GM19324 (cell line): ENCODE results near the gene TLDC2.
A peak's percentile ranks its signal among the peaks of the same experiment; 100 is the strongest.
"Not testable (repeated sequence)": the region's sequence is repeated elsewhere in the genome, so short reads cannot be mapped to it uniquely, and the experiment has no call there.

Source experiments
- ATAC-seq: cut with Tn5 transposase; IDR thresholded peaks from one replicate; pipeline ENCODE4 v1.9.1; 2021; ENCODE audit warnings: mild to moderate bottlenecking, moderate library complexity; ENCODE audit not compliant: unreplicated experiment, low FRiP score

Gene TLDC2

GRCh38 chr20:36875702-36876472 is at the start of gene TLDC2:
Gene TLDC2, plus strand, starts transcription at chr20:36876138. Its CDS starts 37 bp downstream, at chr20:36876175.
- ATAC-seq: no peak

GRCh38 chr20:36826554-36827244 is 49.2 kb upstream of the TLDC2 start:
- no peak for ATAC-seq

DNA sequence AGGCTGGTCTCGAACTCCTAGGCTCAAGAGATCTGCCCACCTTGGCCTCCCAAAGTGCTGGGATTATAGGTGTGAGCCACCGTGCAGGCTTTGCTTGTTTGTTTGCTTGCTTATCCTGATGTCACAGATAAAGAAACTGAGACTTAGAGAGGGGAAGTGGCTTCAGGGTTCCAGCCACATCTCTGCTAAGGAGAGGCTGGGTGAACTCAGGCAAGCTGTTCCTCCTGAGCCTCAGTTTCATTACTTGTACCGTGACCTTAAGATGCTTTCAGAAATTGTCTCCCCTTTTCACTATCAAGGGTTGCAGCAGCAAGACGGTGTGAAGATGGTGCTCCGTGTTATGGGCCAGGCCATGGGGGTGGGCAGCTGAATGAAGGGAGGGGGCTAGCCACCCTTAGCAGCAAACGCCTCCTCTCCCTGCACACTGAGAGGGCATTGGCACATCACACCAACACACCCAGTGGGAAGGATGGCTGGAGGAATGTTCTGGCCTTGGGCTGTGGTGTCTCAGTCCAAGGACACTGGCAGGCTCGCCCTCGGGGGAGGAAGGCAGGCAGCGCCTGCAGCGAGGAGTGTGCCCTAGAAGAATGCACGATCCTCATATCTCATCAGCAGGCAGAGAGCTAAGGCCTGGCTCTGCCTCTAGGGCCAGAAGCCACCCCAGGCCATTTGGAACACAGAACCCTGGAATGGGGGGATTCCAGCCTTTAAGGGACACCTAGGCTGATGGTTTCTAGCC is 48.2 kb upstream of the TLDC2 start:
- ATAC-seq: peak; percentile 76

DNA sequence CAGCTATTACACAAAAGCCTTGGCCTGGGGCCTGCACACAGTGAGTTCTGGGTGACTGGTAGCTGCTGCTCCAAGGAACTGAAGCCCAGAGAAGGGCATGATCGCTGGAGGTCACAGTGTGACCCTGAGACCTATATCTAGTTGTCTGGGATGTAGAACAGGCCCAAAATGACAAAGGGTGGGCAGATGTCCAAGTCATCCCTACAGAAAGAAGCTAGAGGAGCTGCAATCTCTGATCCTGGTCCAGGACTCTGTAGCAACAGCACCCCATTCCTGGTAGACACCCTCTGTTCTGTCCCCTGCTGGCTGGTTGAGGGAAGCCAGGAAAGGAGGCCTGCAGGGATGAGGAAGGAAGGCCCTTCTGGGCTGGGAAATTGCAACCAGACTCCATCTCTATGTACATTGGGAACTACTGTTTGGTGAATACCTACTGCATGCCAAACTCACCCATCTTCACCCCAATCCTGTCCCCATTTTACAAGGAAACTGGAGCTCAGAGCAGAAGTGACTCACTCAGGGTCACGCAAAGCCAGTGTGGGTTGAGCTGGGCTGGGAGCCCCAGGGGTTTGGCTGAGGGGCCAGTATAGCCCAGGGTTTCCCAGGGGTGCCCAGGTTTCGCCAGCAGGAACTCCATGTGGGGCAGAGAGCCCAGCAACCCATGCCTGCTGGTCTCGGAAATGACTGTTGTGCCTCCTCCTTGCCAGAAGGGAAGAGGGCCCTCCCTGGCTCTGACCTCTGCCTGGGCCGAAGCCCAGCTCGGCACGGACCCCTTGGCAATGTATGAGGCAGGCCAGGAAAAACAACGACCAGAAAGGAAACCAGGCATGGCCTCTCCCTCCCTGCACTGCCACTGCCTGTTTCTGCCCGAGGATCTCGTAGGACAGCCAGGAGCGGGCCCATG is 44.9 kb upstream of the TLDC2 start:
- ATAC-seq: no peak

DNA sequence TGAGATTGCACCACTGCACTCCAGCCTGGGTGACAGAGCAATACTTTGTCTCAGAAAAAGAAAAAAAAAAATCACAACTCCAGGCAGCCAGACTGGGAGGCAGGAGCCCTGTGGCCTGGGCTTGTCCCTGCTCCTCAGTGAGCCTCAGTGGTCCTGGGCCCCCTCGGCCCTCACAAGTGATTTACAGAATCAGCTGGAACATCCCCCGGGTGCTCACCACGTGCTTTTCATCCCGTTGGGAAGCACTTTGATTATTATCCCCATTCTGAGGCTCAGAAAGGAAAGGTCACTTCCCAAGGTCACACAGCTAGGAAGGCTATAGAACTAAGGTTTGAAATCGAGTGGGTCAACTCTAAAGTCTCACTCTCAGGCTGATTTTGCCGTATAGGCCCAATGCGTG is 43.1 kb upstream of the TLDC2 start:
- no peak for ATAC-seq

DNA sequence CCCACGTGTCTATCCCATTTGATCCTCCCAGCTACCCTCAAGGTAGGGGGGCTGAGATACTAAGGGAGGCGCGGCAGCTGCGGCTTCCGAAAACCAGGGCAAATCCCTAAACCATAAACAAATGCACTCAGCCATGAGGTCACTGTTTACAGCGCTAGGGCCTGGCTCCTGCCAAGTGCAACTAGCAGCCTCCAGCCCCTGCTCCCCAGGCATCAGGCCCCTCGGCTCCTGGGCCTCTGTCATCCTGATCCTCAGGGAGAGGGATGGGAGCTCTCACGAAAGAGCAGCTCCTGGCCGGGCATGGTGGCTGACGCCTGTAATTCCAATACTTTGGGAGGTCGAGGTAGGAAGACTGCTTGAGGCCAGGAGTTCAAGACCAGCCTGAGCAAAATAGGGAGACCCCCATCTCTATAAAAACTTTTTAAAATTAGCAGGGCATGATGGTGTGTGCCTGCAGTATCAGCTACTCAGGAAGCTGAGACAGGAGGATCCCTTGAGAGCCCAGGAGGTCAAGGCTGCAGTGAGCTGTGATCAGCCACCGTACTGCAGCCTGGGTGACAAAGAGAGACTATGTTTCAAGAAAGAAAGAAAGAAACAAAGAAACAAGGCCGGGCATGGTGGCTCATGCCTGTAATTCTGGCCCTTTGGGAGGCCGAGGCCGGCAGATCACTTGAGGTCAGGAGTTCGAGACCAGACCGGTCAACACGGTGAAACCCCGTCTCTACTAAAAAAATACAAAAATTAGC is 42.5 kb upstream of the TLDC2 start:
- ATAC-seq: no peak

- ATAC-seq: no peak
Observed at GRCh38 chr20:36835025-36835424, 40.9 kb upstream of the TLDC2 start.

DNA sequence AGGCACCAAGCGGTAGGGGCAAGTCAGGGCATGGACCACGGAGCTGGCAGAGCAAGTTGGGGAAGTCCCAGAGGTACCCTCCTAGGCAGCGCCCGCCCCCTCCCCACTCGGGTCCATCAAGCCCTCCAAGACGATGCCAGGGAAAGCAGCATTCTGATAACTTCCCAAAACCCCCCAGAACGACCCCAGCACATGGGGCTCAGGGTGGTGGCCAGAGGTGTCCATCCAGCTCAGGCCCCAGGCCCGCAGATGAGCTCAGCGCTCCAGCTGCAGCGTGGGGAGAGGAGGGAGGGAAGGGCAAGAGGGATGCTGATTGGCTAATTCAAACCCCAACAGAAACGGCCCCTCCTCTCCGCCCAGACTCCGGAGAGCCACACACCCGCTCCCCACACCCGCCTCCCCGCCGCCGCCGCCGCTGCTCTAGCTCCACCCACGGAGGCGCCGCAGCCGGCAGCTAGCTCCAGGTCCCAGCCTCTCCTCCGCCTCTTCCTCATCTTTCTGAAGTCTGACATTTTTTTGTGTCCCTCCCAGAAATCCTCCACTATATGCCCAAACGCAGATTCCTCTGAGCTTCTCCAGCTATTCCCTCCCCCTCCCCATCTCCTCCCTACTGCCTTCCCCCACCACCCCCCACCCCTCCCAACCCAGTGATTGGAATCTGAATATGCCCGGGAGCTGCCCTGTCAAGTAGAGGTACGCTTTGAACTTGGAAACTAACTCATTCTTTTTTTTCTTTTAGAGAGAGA is 40.3 kb upstream of the TLDC2 start:
- peak; percentile 75 for ATAC-seq

GRCh38 chr20:36836591-36837269 is 39.2 kb upstream of the TLDC2 start:
- no peak for ATAC-seq

GRCh38 chr20:36838376-36838775 is 37.6 kb upstream of the TLDC2 start:
- ATAC-seq: not testable (repeated sequence)

DNA sequence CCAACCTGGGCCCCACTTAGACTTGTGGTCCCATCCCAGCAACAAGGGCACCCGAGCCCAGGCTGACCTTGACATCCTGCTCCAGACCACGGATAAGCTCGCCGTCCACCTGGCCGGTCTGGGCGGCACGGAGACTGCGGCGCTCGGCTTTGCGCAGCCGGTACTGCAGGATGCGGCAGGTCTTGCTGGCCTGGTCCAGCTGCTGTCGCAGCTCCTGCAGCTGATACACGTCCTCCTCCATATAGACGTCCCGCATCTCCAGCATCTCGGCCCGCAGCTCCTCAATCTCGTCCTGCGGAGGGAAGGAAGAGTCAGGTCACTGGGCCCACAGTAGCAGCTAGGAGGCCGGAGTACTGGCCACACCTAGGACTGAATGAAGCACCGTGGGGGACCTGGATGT is 36.8 kb upstream of the TLDC2 start:
- ATAC-seq: no peak

DNA sequence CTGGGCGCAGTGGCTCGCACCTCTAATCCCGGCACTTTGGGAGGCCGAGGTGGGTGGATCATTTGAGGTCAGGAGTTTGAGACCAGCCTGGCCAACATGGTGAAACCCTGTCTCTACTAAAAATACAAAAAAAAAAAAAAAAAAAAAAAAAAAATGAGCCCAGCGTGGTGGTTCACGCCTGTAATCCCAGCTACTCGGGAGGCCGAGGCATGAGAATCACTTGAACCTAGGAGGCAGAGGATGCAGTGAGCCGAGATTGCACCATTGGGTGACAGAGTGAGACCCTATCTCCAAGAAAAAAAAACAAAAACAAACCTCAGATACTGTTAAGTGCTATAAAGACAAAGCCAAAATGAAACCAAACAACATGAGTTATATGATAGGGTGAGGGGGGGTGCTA is 34.9 kb upstream of the TLDC2 start:
- ATAC-seq: not testable (repeated sequence)

GRCh38 chr20:36845288-36845971 is 30.5 kb upstream of the TLDC2 start:
- no peak for ATAC-seq

GRCh38 chr20:36847009-36847709 is 28.8 kb upstream of the TLDC2 start:
- ATAC-seq: no peak

DNA sequence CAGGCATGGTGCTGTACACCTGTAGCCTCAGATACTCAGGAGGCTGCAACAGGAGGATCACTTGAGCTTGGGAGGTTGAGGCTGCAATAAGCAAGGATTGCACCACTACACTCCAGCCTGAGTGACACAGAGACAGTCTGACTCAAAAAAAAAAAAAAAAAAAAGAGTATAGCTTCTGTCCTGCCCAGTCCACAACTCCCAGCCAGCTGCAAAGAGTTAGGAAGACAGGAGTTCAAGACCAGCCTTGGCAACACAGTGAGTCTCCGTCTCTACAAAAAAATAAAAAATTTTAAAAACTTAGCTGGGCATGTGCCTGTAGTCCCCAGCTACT is 28.3 kb upstream of the TLDC2 start:
- no peak for ATAC-seq

- no peak for ATAC-seq
Observed at GRCh38 chr20:36848078-36848660, 27.8 kb upstream of the TLDC2 start.

DNA sequence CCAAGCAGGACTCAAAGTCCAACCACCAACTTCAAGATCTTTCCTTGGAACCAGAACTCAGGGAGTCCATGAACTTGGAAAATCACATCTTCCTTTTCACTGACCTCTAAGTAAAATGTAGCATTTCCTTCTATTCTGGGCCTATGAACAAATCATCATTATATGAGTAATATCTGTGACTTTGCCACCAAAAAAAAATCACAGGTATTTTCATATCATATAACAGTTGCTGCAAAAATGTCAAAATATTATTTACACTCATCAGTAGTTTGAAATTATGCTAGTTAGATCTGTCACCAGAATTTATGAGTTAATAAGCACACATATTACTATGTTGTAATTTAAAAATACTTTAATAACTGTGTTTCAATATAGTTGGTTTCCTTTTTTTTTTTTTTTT is 27.3 kb upstream of the TLDC2 start:
- no peak for ATAC-seq
